ENCODE results near the gene GABRB3. TPM values are rescaled to one million over a fixed set of nuclear protein-coding genes. Genes with fewer than 3 reads are reported as not detected.
A peak's percentile ranks its signal among the peaks of the same experiment; 100 is the strongest.

Gene GABRB3
- total and polyA plus RNA-seq, 9 donors, result 0.60 to 2.9 (median 1.6) TPM

- Histone ChIP-seq H3K36me3 (ENCODE audit: control insufficient read depth, insufficient read depth, low read length) (no peaks in the 10 kb centered on the region), H3K27ac (ENCODE audit: low read length) (no peak overlapping the region), H3K27me3 (ENCODE audit: control insufficient read depth, insufficient read depth, low read length) (no peaks in the 10 kb centered on the region), H3K4me1 (ENCODE audit: control insufficient read depth, insufficient read depth, low read length) (no peaks in the 10 kb centered on the region), H3K4me3 (ENCODE audit: low read length) (no peak overlapping the region), H3K9me3 (replicated peaks; ENCODE audit: control insufficient read depth, low read depth, low read length) (no peaks in the 10 kb centered on the region)
- WGBS (ENCODE audit: insufficient coverage), result no CpG with 5 or more reads among the region's 2 CpGs
- no peak for DNase-seq
These were observed 137.8 kb downstream of the GABRB3 start for GRCh38 chr15:26635105-26635504.

- Histone ChIP-seq H3K27me3 (ENCODE audit: control insufficient read depth, insufficient read depth, low read length) (no peaks in the 10 kb centered on the region), H3K4me1 (ENCODE audit: control insufficient read depth, insufficient read depth, low read length) (no peaks in the 10 kb centered on the region), H3K27ac (ENCODE audit: low read length) (no peak overlapping the region), H3K36me3 (ENCODE audit: control insufficient read depth, insufficient read depth, low read length) (no peaks in the 10 kb centered on the region), H3K9me3 (replicated peaks; ENCODE audit: control insufficient read depth, low read depth, low read length) (no peaks in the 10 kb centered on the region), H3K4me3 (ENCODE audit: low read length) (no peak overlapping the region)
- DNase-seq, result no peak
- 100% methylated on average over 1 of the region's 5 CpGs for WGBS (ENCODE audit: insufficient coverage)
These were observed 138.5 kb downstream of the GABRB3 start for GRCh38 chr15:26634319-26634718.

- H3K27me3 ChIP-seq (ENCODE audit: control insufficient read depth, insufficient read depth, low read length), result no peaks in the 10 kb centered on the region
- DNase-seq, result no peak
- H3K36me3 ChIP-seq (ENCODE audit: control insufficient read depth, insufficient read depth, low read length), result no peaks in the 10 kb centered on the region
- H3K27ac ChIP-seq (ENCODE audit: low read length), result no peak overlapping the region
- no peak overlapping the region for H3K4me3 ChIP-seq (ENCODE audit: low read length)
- no peaks in the 10 kb centered on the region for H3K4me1 ChIP-seq (ENCODE audit: control insufficient read depth, insufficient read depth, low read length)
- H3K9me3 ChIP-seq (replicated peaks; ENCODE audit: control insufficient read depth, low read depth, low read length), result no peaks in the 10 kb centered on the region
- 70% methylated on average over 2 of the region's 4 CpGs for WGBS (ENCODE audit: insufficient coverage)
These were observed 140.4 kb downstream of the GABRB3 start for GRCh38 chr15:26632500-26632899.

DNA sequence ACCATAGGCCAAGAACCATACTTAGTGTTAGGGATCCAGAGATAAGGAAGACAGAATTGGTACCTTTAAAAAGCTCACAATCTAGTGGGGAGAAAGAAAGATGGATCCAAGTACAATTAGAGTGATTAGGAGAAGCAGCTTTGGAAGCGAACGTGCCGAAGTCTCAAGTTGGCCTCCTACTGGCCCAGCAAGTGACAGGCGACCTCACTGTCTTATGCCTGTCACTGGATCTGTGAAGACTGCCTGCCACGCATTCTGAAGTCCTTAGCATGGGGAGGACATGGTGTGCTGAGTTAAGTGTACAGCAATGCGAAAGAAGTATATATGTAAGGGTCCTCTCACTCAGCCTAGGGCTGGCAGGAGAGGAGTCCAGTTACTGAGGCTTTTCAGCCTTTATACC lies 141.0 kb downstream of the GABRB3 start:
- WGBS (ENCODE audit: insufficient coverage), result 82% methylated on average over 4 of the region's 6 CpGs
- H3K4me3 ChIP-seq (ENCODE audit: low read length), result no peak overlapping the region
- H3K4me1 ChIP-seq (ENCODE audit: control insufficient read depth, insufficient read depth, low read length), result no peaks in the 10 kb centered on the region
- H3K27me3 ChIP-seq (ENCODE audit: control insufficient read depth, insufficient read depth, low read length), result no peaks in the 10 kb centered on the region
- H3K36me3 ChIP-seq (ENCODE audit: control insufficient read depth, insufficient read depth, low read length), result no peaks in the 10 kb centered on the region
- no peak for DNase-seq
- no peak overlapping the region for H3K27ac ChIP-seq (ENCODE audit: low read length)
- H3K9me3 ChIP-seq (replicated peaks; ENCODE audit: control insufficient read depth, low read depth, low read length), result peaks cover 4% of the 10 kb centered on the region

- no peak overlapping the region for H3K4me3 ChIP-seq (ENCODE audit: low read length)
- no peak for DNase-seq
- H3K4me1 ChIP-seq (ENCODE audit: control insufficient read depth, insufficient read depth, low read length), result no peaks in the 10 kb centered on the region
- H3K9me3 ChIP-seq (replicated peaks; ENCODE audit: control insufficient read depth, low read depth, low read length), result peaks cover 5% of the 10 kb centered on the region
- no CpG with 5 or more reads among the region's 4 CpGs for whole genome bisulfite sequencing (ENCODE audit: insufficient coverage)
- H3K36me3 ChIP-seq (ENCODE audit: control insufficient read depth, insufficient read depth, low read length), result no peaks in the 10 kb centered on the region
- no peak overlapping the region for H3K27ac ChIP-seq (ENCODE audit: low read length)
- H3K27me3 ChIP-seq (ENCODE audit: control insufficient read depth, insufficient read depth, low read length), result no peaks in the 10 kb centered on the region
These were observed 142.0 kb downstream of the GABRB3 start for GRCh38 chr15:26630857-26631256.

- Histone ChIP-seq H3K4me1 (ENCODE audit: control insufficient read depth, insufficient read depth, low read length) (no peaks in the 10 kb centered on the region), H3K27me3 (ENCODE audit: control insufficient read depth, insufficient read depth, low read length) (no peaks in the 10 kb centered on the region), H3K27ac (ENCODE audit: low read length) (no peak overlapping the region), H3K9me3 (replicated peaks; ENCODE audit: control insufficient read depth, low read depth, low read length) (peaks cover 5% of the 10 kb centered on the region), H3K36me3 (ENCODE audit: control insufficient read depth, insufficient read depth, low read length) (no peaks in the 10 kb centered on the region), H3K4me3 (ENCODE audit: low read length) (peak overlapping the region; percentile 21)
- peak; percentile 81 for DNase-seq
- WGBS (ENCODE audit: insufficient coverage), result 76% methylated on average over 40 of the region's 41 CpGs
These were observed 143.9 kb downstream of the GABRB3 start for GRCh38 chr15:26628879-26629529.

GRCh38 chr15:26628071-26628470 lies 144.8 kb downstream of the GABRB3 start:
- WGBS (ENCODE audit: insufficient coverage), result 100% methylated on average over 3 of the region's 3 CpGs
- H3K27ac ChIP-seq (ENCODE audit: low read length), result no peak overlapping the region
- no peaks in the 10 kb centered on the region for H3K36me3 ChIP-seq (ENCODE audit: control insufficient read depth, insufficient read depth, low read length)
- no peaks in the 10 kb centered on the region for H3K4me1 ChIP-seq (ENCODE audit: control insufficient read depth, insufficient read depth, low read length)
- no peak overlapping the region for H3K4me3 ChIP-seq (ENCODE audit: low read length)
- DNase-seq, result no peak
- no peaks in the 10 kb centered on the region for H3K27me3 ChIP-seq (ENCODE audit: control insufficient read depth, insufficient read depth, low read length)
- peaks cover 5% of the 10 kb centered on the region for H3K9me3 ChIP-seq (replicated peaks; ENCODE audit: control insufficient read depth, low read depth, low read length)

DNA sequence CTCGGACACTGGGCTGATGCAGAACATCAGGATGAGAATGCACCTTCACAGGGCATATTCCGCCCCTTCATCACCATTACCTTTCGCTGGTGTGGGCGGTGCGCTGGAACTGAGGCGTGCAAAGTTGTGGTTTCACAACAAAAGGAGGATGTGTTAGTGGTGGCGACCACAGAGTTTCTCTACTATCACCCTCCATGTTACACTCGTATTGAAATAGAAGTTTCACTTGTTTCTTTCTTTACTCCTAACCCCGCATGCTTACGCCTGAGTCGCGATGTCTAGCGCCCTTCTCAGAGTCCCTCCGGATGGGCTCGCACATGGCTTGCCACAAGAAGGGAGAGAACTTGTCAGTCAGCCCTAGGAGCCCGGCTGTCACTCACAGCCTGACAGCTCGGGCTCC lies 148.7 kb downstream of the GABRB3 start:
- no peak overlapping the region for H3K27ac ChIP-seq (ENCODE audit: low read length)
- H3K36me3 ChIP-seq (ENCODE audit: control insufficient read depth, insufficient read depth, low read length), result no peaks in the 10 kb centered on the region
- H3K27me3 ChIP-seq (ENCODE audit: control insufficient read depth, insufficient read depth, low read length), result no peaks in the 10 kb centered on the region
- DNase-seq, result no peak
- H3K4me1 ChIP-seq (ENCODE audit: control insufficient read depth, insufficient read depth, low read length), result no peaks in the 10 kb centered on the region
- H3K4me3 ChIP-seq (ENCODE audit: low read length), result no peak overlapping the region
- WGBS (ENCODE audit: insufficient coverage), result 94% methylated on average over 12 of the region's 17 CpGs
- peaks cover 5% of the 10 kb centered on the region for H3K9me3 ChIP-seq (replicated peaks; ENCODE audit: control insufficient read depth, low read depth, low read length)

GRCh38 chr15:26623071-26623470 lies 149.8 kb downstream of the GABRB3 start:
- Histone ChIP-seq H3K4me3 (ENCODE audit: low read length) (no peak overlapping the region), H3K27ac (ENCODE audit: low read length) (no peak overlapping the region), H3K36me3 (ENCODE audit: control insufficient read depth, insufficient read depth, low read length) (no peaks in the 10 kb centered on the region), H3K4me1 (ENCODE audit: control insufficient read depth, insufficient read depth, low read length) (no peaks in the 10 kb centered on the region), H3K27me3 (ENCODE audit: control insufficient read depth, insufficient read depth, low read length) (no peaks in the 10 kb centered on the region), H3K9me3 (replicated peaks; ENCODE audit: control insufficient read depth, low read depth, low read length) (peaks cover 5% of the 10 kb centered on the region)
- DNase-seq, result no peak
- 79% methylated on average over 6 of the region's 9 CpGs for WGBS (ENCODE audit: insufficient coverage)

- H3K36me3 ChIP-seq (ENCODE audit: control insufficient read depth, insufficient read depth, low read length), result no peaks in the 10 kb centered on the region
- no peaks in the 10 kb centered on the region for H3K4me1 ChIP-seq (ENCODE audit: control insufficient read depth, insufficient read depth, low read length)
- WGBS (ENCODE audit: insufficient coverage), result 51% methylated on average over 4 of the region's 5 CpGs
- H3K9me3 ChIP-seq (replicated peaks; ENCODE audit: control insufficient read depth, low read depth, low read length), result no peaks in the 10 kb centered on the region
- H3K27me3 ChIP-seq (ENCODE audit: control insufficient read depth, insufficient read depth, low read length), result no peaks in the 10 kb centered on the region
- DNase-seq, result no peak
- no peak overlapping the region for H3K4me3 ChIP-seq (ENCODE audit: low read length)
- H3K27ac ChIP-seq (ENCODE audit: low read length), result no peak overlapping the region
These were observed 151.1 kb downstream of the GABRB3 start for GRCh38 chr15:26621816-26622215.

Data from muscle of leg (tissue), 11 donors.